GM12801 (cell line): ENCODE results near the gene TMEM163.

Source experiments
- CTCF ChIP-seq: IDR thresholded peaks from one replicate; pipeline ENCODE4 v1.5.1; 2011; ENCODE audit warnings: control low read depth; ENCODE audit not compliant: insufficient read length; ENCODE audit errors: extremely low read depth

TMEM163 gene

GRCh38 chr2:134602666-134603065 lies 116.1 kb downstream of the TMEM163 start:
- no peak for TF ChIP-seq CTCF

- no peak for TF ChIP-seq CTCF
Measured at GRCh38 chr2:134601264-134601663, 117.5 kb downstream of the TMEM163 start.

GRCh38 chr2:134600208-134600607 lies 118.6 kb downstream of the TMEM163 start:
- no peak for TF ChIP-seq CTCF

- no peak for TF ChIP-seq CTCF
Measured at GRCh38 chr2:134599236-134599635, 119.6 kb downstream of the TMEM163 start.

- TF ChIP-seq CTCF: no peak
Measured at GRCh38 chr2:134594399-134594798, 124.4 kb downstream of the TMEM163 start.

- TF ChIP-seq CTCF: no peak
Measured at GRCh38 chr2:134593519-134593918, 125.3 kb downstream of the TMEM163 start.

GRCh38 chr2:134592377-134592776 lies 126.4 kb downstream of the TMEM163 start:
- no peak for TF ChIP-seq CTCF

- TF ChIP-seq CTCF: no peak
Measured at GRCh38 chr2:134591526-134591925, 127.3 kb downstream of the TMEM163 start.
